Measurements from ENCODE around the gene TNS1. TPM values are rescaled to one million over a fixed set of nuclear protein-coding genes. Genes with fewer than 3 reads are reported as not detected.

TNS1 gene
- total RNA-seq, 3 donors from 2014 or later (not counting 1 experiment from before 2014, with no cell fraction given) = 1.1 to 3.0 (median 2.1) TPM

GRCh38 chr2:217973008-217973787 lies 29.6 kb downstream of the TNS1 start:
- H3K4me3 Mint-ChIP-seq = no peak overlapping the region
- no peak overlapping the region for H3K27ac ChIP-seq (ENCODE audit: low read length)
- TF ChIP-seq CTCF (IDR thresholded peaks at IDR 0.05) = no peak
- no peaks in the 10 kb centered on the region for H3K4me1 Mint-ChIP-seq
- no peaks in the 10 kb centered on the region for H3K36me3 Mint-ChIP-seq
- H3K27me3 Mint-ChIP-seq (ENCODE audit: low read depth in 2 of 2) = peaks cover 13 to 17% of the 10 kb centered on the region in 2 donors
- no peaks in the 10 kb centered on the region for H3K27me3 ChIP-seq (ENCODE audit: control insufficient read depth, insufficient read depth, low read length)
- H3K27ac Mint-ChIP-seq = no peak overlapping the region
- no peak for ATAC-seq
- intact Hi-C loops (cut with micrococcal nuclease) = no loop called here
- 91% methylated on average over 11 of the region's 11 CpGs for WGBS (ENCODE audit: insufficient coverage)
- H3K9me3 Mint-ChIP-seq = no peaks in the 10 kb centered on the region
- no peaks in the 10 kb centered on the region for H3K4me1 ChIP-seq (ENCODE audit: control insufficient read depth, insufficient read depth, low read length)
- DNase-seq = no peak
- H3K9me3 ChIP-seq (ENCODE audit: control insufficient read depth, insufficient read depth, low read length) = no peaks in the 10 kb centered on the region
- H3K36me3 ChIP-seq (ENCODE audit: control insufficient read depth, insufficient read depth, low read length) = no peaks in the 10 kb centered on the region
- H3K4me3 ChIP-seq (ENCODE audit: low read length) = no peak overlapping the region

GRCh38 chr2:217972490-217972889 lies 30.3 kb downstream of the TNS1 start:
- intact Hi-C loops (cut with micrococcal nuclease) = no loop called here
- 94% methylated on average over 1 of the region's 1 CpG for WGBS (ENCODE audit: insufficient coverage)

GRCh38 chr2:217972037-217972436 lies 30.8 kb downstream of the TNS1 start:
- Histone ChIP-seq H3K4me1 (ENCODE audit: control insufficient read depth, insufficient read depth, low read length) (no peaks in the 10 kb centered on the region), H3K9me3 (ENCODE audit: control insufficient read depth, insufficient read depth, low read length) (no peaks in the 10 kb centered on the region), H3K36me3 (ENCODE audit: control insufficient read depth, insufficient read depth, low read length) (no peaks in the 10 kb centered on the region), H3K4me3 (ENCODE audit: low read length) (no peak overlapping the region), H3K27ac (ENCODE audit: low read length) (no peak overlapping the region), H3K27me3 (ENCODE audit: control insufficient read depth, insufficient read depth, low read length) (peaks cover 2% of the 10 kb centered on the region)
- no peak overlapping the region for H3K27ac Mint-ChIP-seq
- 67% methylated on average over 1 of the region's 1 CpG for WGBS (ENCODE audit: insufficient coverage)
- no peaks in the 10 kb centered on the region for H3K9me3 Mint-ChIP-seq
- TF ChIP-seq CTCF (IDR thresholded peaks at IDR 0.05) = no peak
- H3K27me3 Mint-ChIP-seq (ENCODE audit: low read depth in 2 of 2) = peaks cover 18 to 26% of the 10 kb centered on the region in 2 donors
- no peaks in the 10 kb centered on the region for H3K36me3 Mint-ChIP-seq
- no peak overlapping the region for H3K4me3 Mint-ChIP-seq
- DNase-seq (no peak), ATAC-seq (no peak)
- H3K4me1 Mint-ChIP-seq = no peaks in the 10 kb centered on the region
- intact Hi-C loops (cut with micrococcal nuclease) = no loop called here

More at GRCh38 chr2:217972490-217972889, 30.3 kb downstream of the TNS1 start:
- Mint-ChIP-seq H3K9me3 (no peaks in the 10 kb centered on the region), H3K4me3 (no peak overlapping the region), H3K27me3 (ENCODE audit: low read depth in 2 of 2) (peaks cover 15 to 23% of the 10 kb centered on the region in 2 donors), H3K36me3 (no peaks in the 10 kb centered on the region), H3K27ac (no peak overlapping the region), H3K4me1 (no peaks in the 10 kb centered on the region)
- no peak for ATAC-seq
- Histone ChIP-seq H3K9me3 (ENCODE audit: control insufficient read depth, insufficient read depth, low read length) (no peaks in the 10 kb centered on the region), H3K4me3 (ENCODE audit: low read length) (no peak overlapping the region), H3K36me3 (ENCODE audit: control insufficient read depth, insufficient read depth, low read length) (no peaks in the 10 kb centered on the region), H3K27ac (ENCODE audit: low read length) (no peak overlapping the region), H3K27me3 (ENCODE audit: control insufficient read depth, insufficient read depth, low read length) (peaks cover 2% of the 10 kb centered on the region), H3K4me1 (ENCODE audit: control insufficient read depth, insufficient read depth, low read length) (no peaks in the 10 kb centered on the region)
- no peak for TF ChIP-seq CTCF (IDR thresholded peaks at IDR 0.05)
- DNase-seq = no peak

- TF ChIP-seq CTCF (IDR thresholded peaks at IDR 0.05) = no peak
- WGBS (ENCODE audit: insufficient coverage) = 89% methylated on average over 5 of the region's 5 CpGs
- no peak for ATAC-seq
- Histone ChIP-seq H3K9me3 (ENCODE audit: control insufficient read depth, insufficient read depth, low read length) (no peaks in the 10 kb centered on the region), H3K27me3 (ENCODE audit: control insufficient read depth, insufficient read depth, low read length) (peaks cover 2% of the 10 kb centered on the region), H3K4me3 (ENCODE audit: low read length) (no peak overlapping the region), H3K27ac (ENCODE audit: low read length) (no peak overlapping the region), H3K36me3 (ENCODE audit: control insufficient read depth, insufficient read depth, low read length) (no peaks in the 10 kb centered on the region), H3K4me1 (ENCODE audit: control insufficient read depth, insufficient read depth, low read length) (no peaks in the 10 kb centered on the region)
- H3K4me1 Mint-ChIP-seq = no peaks in the 10 kb centered on the region
- H3K4me3 Mint-ChIP-seq = no peak overlapping the region
- no peak overlapping the region for H3K27ac Mint-ChIP-seq
- H3K36me3 Mint-ChIP-seq = no peaks in the 10 kb centered on the region
- H3K27me3 Mint-ChIP-seq (ENCODE audit: low read depth in 2 of 2) = peaks cover 18 to 26% of the 10 kb centered on the region in 2 donors
- H3K9me3 Mint-ChIP-seq = no peaks in the 10 kb centered on the region
- intact Hi-C loops (cut with micrococcal nuclease) = no loop called here
- no peak for DNase-seq
These were observed 31.6 kb downstream of the TNS1 start for GRCh38 chr2:217971166-217971565.
